ENCODE results near the gene PTPN1. TPM values are rescaled to one million over a fixed set of nuclear protein-coding genes. Genes with fewer than 3 reads are reported as not detected.

Gene PTPN1
- total RNA-seq, 1 donor from 2014 or later: 24.1 TPM

Small RNAs within 50 kb of the gene (microRNA-seq; reads per million reads assigned to microRNA genes)
- gene MIR1302-5 (ENCODE audit: borderline number of aligned reads): not detected
- not detected for gene MIR645 (ENCODE audit: borderline number of aligned reads)

Other genes starting within 250 kb of the PTPN1 start
- 8.0 TPM for gene RIPOR3, start 181.2 kb downstream of the PTPN1 start, total RNA-seq
- gene PARD6B, start 221.2 kb downstream of the PTPN1 start, total RNA-seq: 7.1 TPM

Measured in left ventricle myocardium superior (tissue), 1 donor.